Endodermal cell (in vitro differentiated cells): ENCODE results near the gene C19orf73. TPM values are rescaled to one million over a fixed set of nuclear protein-coding genes. Genes with fewer than 3 reads are reported as not detected.

Source experiments
- DNase-seq: peaks from one replicate; pipeline ENCODE4 v3.0.0-alpha.2; 2017
- H3K27ac ChIP-seq: 2 replicates; pipeline ENCODE4 v1.5.1; 2013; ENCODE audit warnings: mild to moderate bottlenecking, low read depth, low read length, moderate library complexity
- H3K27me3 ChIP-seq: 2 replicates; pipeline ENCODE4 v1.6.1; 2013; ENCODE audit warnings: mild to moderate bottlenecking, low read length, moderate library complexity; ENCODE audit not compliant: insufficient read depth, control insufficient read depth, poor library complexity, severe bottlenecking
- H3K36me3 ChIP-seq: 2 replicates; pipeline ENCODE4 v1.7.0; 2013; ENCODE audit warnings: mild to moderate bottlenecking, low read length, moderate library complexity; ENCODE audit not compliant: control insufficient read depth, insufficient read depth
- H3K4me1 ChIP-seq: one replicate; pipeline ENCODE4 v1.7.0; 2013; ENCODE audit warnings: low read length; ENCODE audit not compliant: control insufficient read depth, insufficient read depth
- H3K4me3 ChIP-seq: 2 replicates; pipeline ENCODE4 v1.5.1; 2013; ENCODE audit warnings: mild to moderate bottlenecking, low read length, moderate library complexity
- H3K9ac ChIP-seq: 2 replicates; pipeline ENCODE4 v1.6.1; 2013; ENCODE audit warnings: mild to moderate bottlenecking, low read length, moderate library complexity; ENCODE audit not compliant: poor library complexity, severe bottlenecking; ENCODE audit errors: extremely low read depth
- H3K9me3 ChIP-seq: 2 replicates; pipeline ENCODE4 v1.6.1; 2013; ENCODE audit warnings: mild to moderate bottlenecking, low read length, moderate library complexity; ENCODE audit not compliant: control insufficient read depth
- H3K27ac Mint-ChIP-seq: 2 replicates; pipeline ENCODE4 v1.8.0; 2020; ENCODE audit warnings: mixed read lengths
- H3K27me3 Mint-ChIP-seq: 2 replicates; pipeline ENCODE4 v1.8.0; 2021; ENCODE audit warnings: mild to moderate bottlenecking, mixed read lengths; ENCODE audit not compliant: insufficient read depth
- H3K36me3 Mint-ChIP-seq: 2 replicates; pipeline ENCODE4 v1.8.0; 2020; ENCODE audit warnings: low read depth, mixed read lengths
- H3K4me1 Mint-ChIP-seq: 2 replicates; pipeline ENCODE4 v1.8.0; 2020; ENCODE audit warnings: mixed read lengths
- H3K4me3 Mint-ChIP-seq: 2 replicates; pipeline ENCODE4 v1.8.0; 2020; ENCODE audit warnings: mild to moderate bottlenecking, moderate library complexity, mixed read lengths
- H3K9me3 Mint-ChIP-seq: 2 replicates; pipeline ENCODE4 v1.8.0; 2020; ENCODE audit warnings: mild to moderate bottlenecking, mixed read lengths
- WGBS, 2 experiments: methylation state at CpG; one replicate each; pipeline versions ENCODE4 v1.1.5 to v1.1.7; 2013; ENCODE audit warnings: missing lambda C conversion rate in 2 of 2, mixed read lengths in 1 of 2; ENCODE audit not compliant: insufficient coverage in 1 of 2, insufficient read length in 1 of 2; 5-methylcytosine and 5-hydroxymethylcytosine counted together
- total RNA-seq, 2 donors: library from RNA; stranded (reverse); fragmentation: NEBNext Ultra II Directional in 1 of 2; extraction: Animal tissue kit (Norgen Biotek cat#: 25700) in 1 of 2; gene quantifications; 2 replicates in 1 of 2; 3 replicates in 1 of 2; pipeline ENCODE4 v1.2.1, GENCODE V29; 2021
- TF ChIP-seq, protein P1 (sequence below): fragments of 200-600 bp; sonication (generic); conservative IDR thresholded peaks from 2 replicates; pipeline ENCODE4 v1.5.0; 2021; ENCODE audit warnings: antibody characterized with exemption, mild to moderate bottlenecking

The C19orf73 gene
- total RNA-seq, 2 donors from 2014 or later: 1.9 to 2.5 TPM

DNA sequence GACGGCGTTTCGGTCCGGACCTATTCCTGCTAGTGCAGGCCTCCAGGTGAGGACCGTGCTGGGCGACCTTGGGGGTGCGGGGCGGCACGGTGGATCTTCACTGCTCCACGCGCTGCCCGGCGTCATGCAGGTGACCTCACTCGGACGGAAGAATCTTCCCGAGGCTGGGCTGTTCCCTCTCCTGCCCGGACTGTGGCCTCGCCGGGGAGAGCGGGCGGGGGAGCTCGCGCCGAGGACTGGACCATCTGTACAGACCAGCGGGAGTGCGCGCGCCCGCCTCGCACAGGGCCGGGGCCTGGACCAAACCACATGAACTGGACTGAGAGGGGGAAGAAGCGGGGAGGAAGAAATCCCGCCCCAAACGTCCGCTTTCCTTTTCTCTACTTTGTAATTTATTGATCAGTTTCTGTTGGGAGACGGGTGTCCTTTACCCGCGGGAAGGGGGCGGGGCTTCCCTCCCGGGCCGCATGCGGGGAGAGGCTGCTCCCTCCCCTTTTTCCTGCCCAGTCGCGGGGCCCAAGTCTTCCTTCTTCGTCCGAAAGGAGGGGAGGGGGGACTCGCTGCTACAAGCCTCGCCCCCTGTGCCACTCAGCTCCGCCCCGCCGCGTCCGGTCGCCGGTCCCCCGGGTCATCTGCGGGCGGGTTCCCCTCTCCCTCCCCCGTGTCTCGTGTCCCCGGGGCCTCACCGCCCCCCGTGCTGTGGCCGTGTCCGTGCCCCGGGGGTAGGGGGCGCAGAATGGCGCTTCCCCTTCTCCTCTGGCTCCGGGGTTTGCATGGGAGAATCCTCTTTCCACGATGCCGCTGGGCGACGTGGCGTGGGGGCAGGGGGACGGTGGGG is 31.4 kb upstream of the C19orf73 start:
- Mint-ChIP-seq H3K9me3 (peaks cover 4% of the 10 kb centered on the region), H3K27me3 (peaks cover 44% of the 10 kb centered on the region), H3K4me1 (peaks cover 12% of the 10 kb centered on the region), H3K27ac (peak overlapping the region; percentile 89), H3K36me3 (no peaks in the 10 kb centered on the region), H3K4me3 (peak overlapping the region; percentile 75)
- H3K4me1 ChIP-seq: peaks cover 6% of the 10 kb centered on the region
- no peaks in the 10 kb centered on the region for H3K36me3 ChIP-seq
- TF ChIP-seq, protein P1, sequence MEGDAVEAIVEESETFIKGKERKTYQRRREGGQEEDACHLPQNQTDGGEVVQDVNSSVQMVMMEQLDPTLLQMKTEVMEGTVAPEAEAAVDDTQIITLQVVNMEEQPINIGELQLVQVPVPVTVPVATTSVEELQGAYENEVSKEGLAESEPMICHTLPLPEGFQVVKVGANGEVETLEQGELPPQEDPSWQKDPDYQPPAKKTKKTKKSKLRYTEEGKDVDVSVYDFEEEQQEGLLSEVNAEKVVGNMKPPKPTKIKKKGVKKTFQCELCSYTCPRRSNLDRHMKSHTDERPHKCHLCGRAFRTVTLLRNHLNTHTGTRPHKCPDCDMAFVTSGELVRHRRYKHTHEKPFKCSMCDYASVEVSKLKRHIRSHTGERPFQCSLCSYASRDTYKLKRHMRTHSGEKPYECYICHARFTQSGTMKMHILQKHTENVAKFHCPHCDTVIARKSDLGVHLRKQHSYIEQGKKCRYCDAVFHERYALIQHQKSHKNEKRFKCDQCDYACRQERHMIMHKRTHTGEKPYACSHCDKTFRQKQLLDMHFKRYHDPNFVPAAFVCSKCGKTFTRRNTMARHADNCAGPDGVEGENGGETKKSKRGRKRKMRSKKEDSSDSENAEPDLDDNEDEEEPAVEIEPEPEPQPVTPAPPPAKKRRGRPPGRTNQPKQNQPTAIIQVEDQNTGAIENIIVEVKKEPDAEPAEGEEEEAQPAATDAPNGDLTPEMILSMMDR: no peak
- no peaks in the 10 kb centered on the region for H3K9me3 ChIP-seq
- peak; percentile 93 for DNase-seq
- H3K9ac ChIP-seq: peak overlapping the region; percentile 57
- WGBS, 2 experiments: 0% methylated on average over 20 to 73 of the region's 75 CpGs
- peak overlapping the region; percentile 94 for H3K27ac ChIP-seq
- peak overlapping the region; percentile 94 for H3K4me3 ChIP-seq
- peaks cover 14% of the 10 kb centered on the region for H3K27me3 ChIP-seq

DNA sequence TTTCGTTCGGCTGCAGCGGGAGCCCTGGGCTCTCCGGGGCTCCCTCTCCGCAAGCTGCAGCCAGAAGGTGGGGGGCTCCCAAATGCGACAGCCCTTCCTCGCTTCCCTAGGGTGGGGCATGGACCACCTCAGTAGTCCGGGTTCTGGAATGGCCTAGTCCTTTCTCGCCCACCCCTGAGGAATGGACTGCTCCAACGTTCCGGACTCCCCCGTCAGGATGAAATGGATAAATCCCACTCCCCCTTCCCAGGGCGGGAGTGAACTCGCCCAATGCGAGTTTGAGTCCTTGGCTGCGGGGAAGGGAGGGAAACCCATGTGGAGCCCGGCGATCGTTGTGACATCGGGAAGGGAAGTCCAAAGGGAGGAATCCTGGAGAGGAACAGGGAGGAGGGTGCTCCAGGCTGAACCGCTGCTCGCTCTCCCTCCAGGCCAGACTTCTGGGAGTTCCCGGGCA is 30.7 kb upstream of the C19orf73 start:
- Histone ChIP-seq H3K9me3 (no peaks in the 10 kb centered on the region), H3K9ac (peak overlapping the region; percentile 57), H3K27ac (peak overlapping the region; percentile 94), H3K4me1 (peaks cover 6% of the 10 kb centered on the region), H3K27me3 (peaks cover 14% of the 10 kb centered on the region), H3K4me3 (peak overlapping the region; percentile 94), H3K36me3 (no peaks in the 10 kb centered on the region)
- Mint-ChIP-seq H3K27ac (peak overlapping the region; percentile 89), H3K4me1 (peaks cover 12% of the 10 kb centered on the region), H3K27me3 (peaks cover 38% of the 10 kb centered on the region), H3K36me3 (no peaks in the 10 kb centered on the region), H3K4me3 (peak overlapping the region; percentile 75), H3K9me3 (peaks cover 4% of the 10 kb centered on the region)
- WGBS, 2 experiments: 0 to 1% methylated on average over 10 to 23 of the region's 23 CpGs
- TF ChIP-seq, protein P1: no peak
- peak; percentile 93 for DNase-seq

DNA sequence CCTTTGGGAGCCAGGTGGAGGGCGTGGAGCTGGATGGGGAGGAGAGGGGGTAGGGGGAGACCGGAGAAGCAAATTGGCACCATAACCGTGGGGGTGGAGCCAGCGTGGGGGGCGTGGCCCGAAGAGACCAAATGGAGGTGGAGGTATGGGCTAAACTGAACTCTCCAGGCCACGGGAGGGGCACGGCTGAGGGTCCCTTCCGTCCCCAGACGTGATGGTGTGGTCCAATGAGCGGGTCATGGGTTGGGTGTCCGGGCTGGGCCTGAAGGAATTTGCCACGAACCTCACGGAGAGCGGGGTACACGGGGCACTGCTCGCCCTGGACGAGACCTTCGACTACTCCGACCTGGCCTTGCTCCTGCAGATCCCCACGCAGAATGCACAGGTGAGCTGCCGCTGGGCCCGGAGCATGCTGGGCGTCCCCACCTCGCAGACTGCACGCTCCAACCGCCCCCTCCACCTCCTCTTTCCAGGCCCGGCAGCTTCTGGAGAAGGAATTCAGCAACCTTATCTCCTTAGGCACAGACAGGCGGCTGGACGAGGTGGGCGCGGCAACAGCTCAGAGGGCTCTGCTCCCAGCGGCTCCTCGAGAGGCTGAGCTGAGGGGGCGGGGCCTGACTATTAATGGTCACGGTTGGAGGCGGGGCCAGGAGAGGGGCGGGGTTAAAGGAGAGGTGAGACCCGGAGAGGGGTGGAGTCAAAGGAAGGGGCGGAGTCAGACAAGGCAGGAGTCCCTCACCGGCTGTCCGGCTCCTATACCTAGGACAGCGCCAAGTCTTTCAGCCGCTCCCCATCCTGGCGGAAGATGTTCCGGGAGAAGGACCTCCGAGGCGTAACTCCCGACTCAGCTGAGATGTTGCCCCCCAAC is 30.1 kb upstream of the C19orf73 start:
- H3K9me3 Mint-ChIP-seq: peaks cover 4% of the 10 kb centered on the region
- peak; percentile 100 for DNase-seq
- Histone ChIP-seq H3K9me3 (no peaks in the 10 kb centered on the region), H3K4me3 (peak overlapping the region; percentile 94), H3K27ac (peak overlapping the region; percentile 89), H3K4me1 (peaks cover 6% of the 10 kb centered on the region), H3K36me3 (no peaks in the 10 kb centered on the region), H3K27me3 (peaks cover 11% of the 10 kb centered on the region), H3K9ac (peak overlapping the region; percentile 59)
- no peaks in the 10 kb centered on the region for H3K36me3 Mint-ChIP-seq
- peaks cover 12% of the 10 kb centered on the region for H3K4me1 Mint-ChIP-seq
- TF ChIP-seq, protein P1: no peak
- 1 to 2% methylated on average over 23 to 49 of the region's 49 CpGs for WGBS, 2 experiments
- peak overlapping the region; percentile 89 for H3K27ac Mint-ChIP-seq
- H3K4me3 Mint-ChIP-seq: peak overlapping the region; percentile 75
- peaks cover 31% of the 10 kb centered on the region for H3K27me3 Mint-ChIP-seq
